Effector memory CD4-positive, alpha-beta T cell (primary cell): ENCODE data around the gene CLDN16.

Experiments
- DNase-seq, 3 donors: peaks; one replicate each; pipeline ENCODE4 v3.0.0-alpha.2; 2020
- H3K27ac ChIP-seq: 2 replicates; pipeline ENCODE4 v1.7.0; 2013; ENCODE audit warnings: mild to moderate bottlenecking, low read length, moderate library complexity; ENCODE audit not compliant: insufficient read depth, poor library complexity, severe bottlenecking
- H3K27me3 ChIP-seq: replicated peaks from 2 replicates; pipeline ENCODE4 v1.7.0; 2013; ENCODE audit warnings: mild to moderate bottlenecking, low read length; ENCODE audit not compliant: insufficient read depth, control insufficient read depth, poor library complexity, severe bottlenecking
- H3K36me3 ChIP-seq: 2 replicates; pipeline ENCODE4 v1.7.0; 2013; ENCODE audit warnings: mild to moderate bottlenecking, low read length, moderate library complexity; ENCODE audit not compliant: control insufficient read depth, insufficient read depth
- H3K4me1 ChIP-seq: 2 replicates; pipeline ENCODE4 v1.7.0; 2013; ENCODE audit warnings: low read length, mild to moderate bottlenecking; ENCODE audit not compliant: control insufficient read depth, insufficient read depth, poor library complexity, severe bottlenecking
- H3K4me3 ChIP-seq: 2 replicates; pipeline ENCODE4 v1.7.0; 2013; ENCODE audit warnings: low read length, low read depth, mild to moderate bottlenecking; ENCODE audit not compliant: insufficient read depth, poor library complexity, severe bottlenecking
- H3K9me3 ChIP-seq: 2 replicates; pipeline ENCODE4 v1.7.0; 2013; ENCODE audit warnings: mild to moderate bottlenecking, low read length, moderate library complexity; ENCODE audit not compliant: control insufficient read depth

The CLDN16 gene

GRCh38 chr3:190375671-190376070 lies 12.3 kb upstream of the CLDN16 start:
- H3K27me3 ChIP-seq = no peaks in the 10 kb centered on the region
- H3K36me3 ChIP-seq = no peaks in the 10 kb centered on the region
- no peaks in the 10 kb centered on the region for H3K4me1 ChIP-seq
- no peaks in the 10 kb centered on the region for H3K9me3 ChIP-seq
- DNase-seq = no peak
- H3K4me3 ChIP-seq = no peak overlapping the region
- no peak overlapping the region for H3K27ac ChIP-seq

- DNase-seq = no peak
- no peaks in the 10 kb centered on the region for H3K9me3 ChIP-seq
- no peaks in the 10 kb centered on the region for H3K4me1 ChIP-seq
- no peak overlapping the region for H3K27ac ChIP-seq
- H3K27me3 ChIP-seq = no peaks in the 10 kb centered on the region
- H3K4me3 ChIP-seq = no peak overlapping the region
- H3K36me3 ChIP-seq = no peaks in the 10 kb centered on the region
Measured at GRCh38 chr3:190378240-190378891, 9.6 kb upstream of the CLDN16 start.

GRCh38 chr3:190380184-190380583 lies 7.8 kb upstream of the CLDN16 start:
- Histone ChIP-seq H3K27me3 (no peaks in the 10 kb centered on the region), H3K27ac (no peak overlapping the region), H3K4me3 (no peak overlapping the region), H3K36me3 (no peaks in the 10 kb centered on the region), H3K9me3 (no peaks in the 10 kb centered on the region), H3K4me1 (no peaks in the 10 kb centered on the region)
- DNase-seq = no peak

- DNase-seq = no peak
- H3K36me3 ChIP-seq = no peaks in the 10 kb centered on the region
- no peaks in the 10 kb centered on the region for H3K9me3 ChIP-seq
- no peaks in the 10 kb centered on the region for H3K27me3 ChIP-seq
- H3K4me1 ChIP-seq = no peaks in the 10 kb centered on the region
- H3K4me3 ChIP-seq = no peak overlapping the region
- H3K27ac ChIP-seq = no peak overlapping the region
Measured at GRCh38 chr3:190381441-190381840, 6.5 kb upstream of the CLDN16 start.

GRCh38 chr3:190382082-190382481 lies 5.9 kb upstream of the CLDN16 start:
- no peak overlapping the region for H3K27ac ChIP-seq
- H3K27me3 ChIP-seq = no peaks in the 10 kb centered on the region
- no peaks in the 10 kb centered on the region for H3K9me3 ChIP-seq
- H3K4me1 ChIP-seq = no peaks in the 10 kb centered on the region
- no peak overlapping the region for H3K4me3 ChIP-seq
- no peaks in the 10 kb centered on the region for H3K36me3 ChIP-seq
- DNase-seq = no peak

GRCh38 chr3:190384309-190384756 lies 3.6 kb upstream of the CLDN16 start:
- no peaks in the 10 kb centered on the region for H3K9me3 ChIP-seq
- no peak overlapping the region for H3K27ac ChIP-seq
- H3K36me3 ChIP-seq = no peaks in the 10 kb centered on the region
- H3K27me3 ChIP-seq = no peaks in the 10 kb centered on the region
- no peak for DNase-seq
- H3K4me3 ChIP-seq = no peak overlapping the region
- H3K4me1 ChIP-seq = no peaks in the 10 kb centered on the region

- H3K27me3 ChIP-seq = no peaks in the 10 kb centered on the region
- H3K36me3 ChIP-seq = no peaks in the 10 kb centered on the region
- no peaks in the 10 kb centered on the region for H3K4me1 ChIP-seq
- no peak overlapping the region for H3K27ac ChIP-seq
- no peak overlapping the region for H3K4me3 ChIP-seq
- DNase-seq = no peak
- H3K9me3 ChIP-seq = no peaks in the 10 kb centered on the region
Measured at GRCh38 chr3:190385731-190386688, 2.0 kb upstream of the CLDN16 start.

GRCh38 chr3:190388703-190389102 lies 740 bp downstream of the CLDN16 start:
- no peaks in the 10 kb centered on the region for H3K9me3 ChIP-seq
- H3K4me3 ChIP-seq = no peak overlapping the region
- no peaks in the 10 kb centered on the region for H3K4me1 ChIP-seq
- H3K27ac ChIP-seq = no peak overlapping the region
- no peak for DNase-seq
- H3K27me3 ChIP-seq = no peaks in the 10 kb centered on the region
- H3K36me3 ChIP-seq = no peaks in the 10 kb centered on the region

GRCh38 chr3:190396001-190396400 lies 8.0 kb downstream of the CLDN16 start:
- Histone ChIP-seq H3K36me3 (no peaks in the 10 kb centered on the region), H3K27ac (no peak overlapping the region), H3K4me3 (no peak overlapping the region), H3K4me1 (no peaks in the 10 kb centered on the region), H3K9me3 (no peaks in the 10 kb centered on the region), H3K27me3 (no peaks in the 10 kb centered on the region)
- DNase-seq = no peak

- no peaks in the 10 kb centered on the region for H3K4me1 ChIP-seq
- H3K4me3 ChIP-seq = no peak overlapping the region
- H3K9me3 ChIP-seq = no peaks in the 10 kb centered on the region
- no peak for DNase-seq
- no peak overlapping the region for H3K27ac ChIP-seq
- H3K36me3 ChIP-seq = no peaks in the 10 kb centered on the region
- H3K27me3 ChIP-seq = no peaks in the 10 kb centered on the region
Measured at GRCh38 chr3:190397889-190398288, 9.9 kb downstream of the CLDN16 start.
